GM12878 (cell line): ENCODE results near the gene SENP5. TPM values are rescaled to one million over a fixed set of nuclear protein-coding genes. Genes with fewer than 3 reads are reported as not detected.
"Not testable (repeated sequence)": the region's sequence is repeated elsewhere in the genome, so short reads cannot be mapped to it uniquely, and the experiment has no call there.

Experiments used
- ATAC-seq: fragments of 200-7000 bp; cut with Tn5 transposase; 3 replicates; pipeline ENCODE4 v1.9.1; 2020; ENCODE audit warnings: mild to moderate bottlenecking, moderate library complexity
- BruUV-seq: library from RNA; stranded (reverse); fragments of 400-500 nt; replicated peaks from 2 replicates; lab custom pipeline; 2021; lab: Mats Ljungman, UMichigan
- CTCF ChIA-PET: fragments of 300-600 bp; sonication (Branson Sonifier 250); formaldehyde crosslinking; extraction: SDS; loops from one replicate; lab custom pipeline; 2021; ENCODE audit warnings: inconsistent platforms; lab: Yijun Ruan, JAX
- POLR2A ChIA-PET: fragments of 350-600 bp; formaldehyde crosslinking; extraction: SDS; loops from one replicate; lab custom pipeline; 2021; ENCODE audit warnings: inconsistent platforms; lab: Charles Lee
- RAD21 ChIA-PET: fragments of 300-600 bp; sonication (Branson Sonifier 250); formaldehyde crosslinking; loops from one replicate; lab custom pipeline; 2023; ENCODE audit warnings: antibody characterized with exemption; ENCODE audit not compliant: unreplicated experiment; lab: Charles Lee
- SMC1A ChIA-PET: fragments of 300-600 bp; sonication (Branson Sonifier 250); formaldehyde crosslinking; loops from one replicate; lab custom pipeline; 2023; ENCODE audit not compliant: unreplicated experiment, uncharacterized antibody; lab: Charles Lee
- DNase-seq: peaks from one replicate; pipeline ENCODE4 v3.0.0-alpha.2; 2011; ENCODE audit warnings: low read depth, low spot score
- FAIRE-seq: peaks from 3 replicates; lab custom pipeline; 2011; peaks lifted over from hg19 to GRCh38; lab: Jason Lieb, UNC
- H2AFZ ChIP-seq: 2 replicates; pipeline ENCODE4 v1.6.0; 2011; ENCODE audit warnings: low read depth, low read length, control low read depth; ENCODE audit not compliant: control insufficient read depth
- H3K27ac ChIP-seq: 2 replicates; pipeline ENCODE4 v1.5.1; 2011; ENCODE audit warnings: control low read depth; ENCODE audit not compliant: control insufficient read depth, insufficient read depth
- H3K27me3 ChIP-seq, 2 experiments: replicated peaks in 1 of 2; 2 replicates each; pipeline versions ENCODE4 v1.6.0 to v1.6.1; 2011; ENCODE audit warnings: low read length in 1 of 2; ENCODE audit not compliant: control insufficient read depth in 2 of 2, insufficient read depth in 2 of 2
- H3K36me3 ChIP-seq, 2 experiments: 2 replicates each; pipeline ENCODE4 v1.5.1; 2011; ENCODE audit warnings: low read length in 1 of 2; ENCODE audit not compliant: control insufficient read depth in 2 of 2, insufficient read depth in 2 of 2
- H3K4me1 ChIP-seq: 2 replicates; pipeline ENCODE4 v1.6.1; 2011; ENCODE audit warnings: mild to moderate bottlenecking, low read length, moderate library complexity, mixed read lengths; ENCODE audit not compliant: control insufficient read depth, insufficient read depth
- H3K4me2 ChIP-seq: 2 replicates; pipeline ENCODE4 v1.6.0; 2011; ENCODE audit warnings: control low read depth; ENCODE audit not compliant: control insufficient read depth, insufficient read depth
- H3K4me3 ChIP-seq: fragments of 200-600 bp; sonication (generic); 2 replicates; pipeline ENCODE4 v1.5.1; 2016
- H3K79me2 ChIP-seq: 2 replicates; pipeline ENCODE4 v1.6.0; 2011; ENCODE audit warnings: low read length; ENCODE audit not compliant: control insufficient read depth, insufficient read depth
- H3K9ac ChIP-seq: 2 replicates; pipeline ENCODE4 v1.8.0; 2011; ENCODE audit warnings: low read length, control low read depth, mixed read lengths; ENCODE audit not compliant: control insufficient read depth, insufficient read depth
- H3K9me3 ChIP-seq: replicated peaks from 3 replicates; pipeline ENCODE4 v1.5.1; 2011; ENCODE audit warnings: mild to moderate bottlenecking, low read length; ENCODE audit not compliant: control insufficient read depth, insufficient read depth
- H4K20me1 ChIP-seq: 2 replicates; pipeline ENCODE4 v1.6.0; 2011; ENCODE audit not compliant: control insufficient read depth, insufficient read depth
- BHLHE40 ChIP-seq, 2 experiments: fragments of 450-650 bp in 1 of 2; IDR thresholded peaks; 2 replicates each; pipeline ENCODE4 v1.6.1; 2011 to 2017; ENCODE audit warnings: low read depth in 2 of 2, borderline replicate concordance in 1 of 2, improper control_type of control experiment in 1 of 2, low read length in 1 of 2, mild to moderate bottlenecking in 1 of 2
- CREB1 ChIP-seq: IDR thresholded peaks from 2 replicates; pipeline ENCODE4 v1.6.1; 2012; ENCODE audit warnings: low read depth, mild to moderate bottlenecking, inconsistent platforms
- CTCF ChIP-seq, 3 experiments: IDR thresholded peaks in 2 of 3; conservative IDR thresholded peaks in 1 of 3; 2 replicates each; pipeline ENCODE4 v1.5.1; 2011; ENCODE audit warnings: low read depth in 3 of 3, low read length in 3 of 3, mild to moderate bottlenecking in 3 of 3, control low read depth in 2 of 3, moderate library complexity in 2 of 3, inconsistent platforms in 1 of 3, mixed read lengths in 1 of 3; ENCODE audit not compliant: control insufficient read depth in 2 of 3, insufficient read depth in 1 of 3; ENCODE audit errors: extremely low read depth in 1 of 3
- ESRRA ChIP-seq: IDR thresholded peaks from 2 replicates; pipeline ENCODE4 v1.6.1; 2012; ENCODE audit warnings: mild to moderate bottlenecking, low read length, improper control_type of control experiment
- NFYA ChIP-seq: IDR thresholded peaks from 2 replicates; pipeline ENCODE4 v1.6.1; 2011; ENCODE audit warnings: low read depth, mild to moderate bottlenecking, low read length, improper control_type of control experiment, borderline replicate concordance
- RAD21 ChIP-seq: IDR thresholded peaks from 2 replicates; pipeline ENCODE4 v1.6.1; 2011; ENCODE audit warnings: mild to moderate bottlenecking, low read depth, low read length, moderate library complexity; ENCODE audit not compliant: insufficient read depth
- RB1 ChIP-seq: fragments of 450-650 bp; formaldehyde crosslinking; IDR thresholded peaks from 2 replicates; pipeline ENCODE4 v1.6.1; 2017; ENCODE audit warnings: mild to moderate bottlenecking, borderline replicate concordance
- RBBP5 ChIP-seq: fragments of 200-600 bp; sonication (generic); conservative IDR thresholded peaks from 2 replicates; pipeline ENCODE4 v1.6.1; 2016
- RCOR1 ChIP-seq: conservative IDR thresholded peaks from 2 replicates; pipeline ENCODE4 v1.6.1; 2012; ENCODE audit warnings: low read depth, low read length, improper control_type of control experiment
- SMARCA5 ChIP-seq: fragments of 450-650 bp; IDR thresholded peaks from 2 replicates; pipeline ENCODE4 v1.6.1; 2017; ENCODE audit warnings: mild to moderate bottlenecking
- SMC3 ChIP-seq: IDR thresholded peaks from 2 replicates; pipeline ENCODE4 v1.6.1; 2011; ENCODE audit warnings: low read length, improper control_type of control experiment, borderline replicate concordance
- STAT1 ChIP-seq: fragments of 450-650 bp; conservative IDR thresholded peaks from 2 replicates; pipeline ENCODE4 v1.6.1; 2014; ENCODE audit warnings: antibody characterized with exemption, mild to moderate bottlenecking
- TAF1 ChIP-seq: IDR thresholded peaks from 2 replicates; pipeline ENCODE4 v1.6.1; 2011; ENCODE audit warnings: mild to moderate bottlenecking, low read depth, low read length, borderline replicate concordance
- YY1 ChIP-seq: IDR thresholded peaks from 2 replicates; pipeline ENCODE4 v1.6.1; 2011; ENCODE audit warnings: low read depth, mild to moderate bottlenecking, low read length
- ZNF384 ChIP-seq: IDR thresholded peaks from 2 replicates; pipeline ENCODE4 v1.6.1; 2012; ENCODE audit warnings: low read depth, mild to moderate bottlenecking, low read length, improper control_type of control experiment, borderline replicate concordance
- ZSCAN29 ChIP-seq: fragments of 450-650 bp; IDR thresholded peaks from 2 replicates; pipeline ENCODE4 v1.6.1; 2017; ENCODE audit warnings: mild to moderate bottlenecking, moderate library complexity
- WGBS: methylation state at CpG from one replicate; pipeline ENCODE4 v1.1.6; 2016; ENCODE audit warnings: low lambda C conversion rate; ENCODE audit not compliant: insufficient replicate concordance, insufficient coverage; ENCODE audit errors: missing lambda C conversion rate; 5-methylcytosine and 5-hydroxymethylcytosine counted together
- in situ Hi-C: fragments of 300-500 bp; cut with MboI; formaldehyde crosslinking; loops from 9 replicates; pipeline ENCODE4 v1.14.3; 2018; ENCODE audit warnings: mixed read lengths
- intact Hi-C: fragments of 100-400 bp; cut with micrococcal nuclease; formaldehyde crosslinking; loops from one replicate; pipeline ENCODE4 v1.14.2; 2022; ENCODE audit not compliant: unreplicated experiment
- polyA plus RNA-seq, 11 experiments: library from polyadenylated mRNA; depleted of rRNA in 4 of 11; unstranded in 6 of 11; stranded (reverse) in 5 of 11; fragments of >200 nt; fragmentation: Nextera tagmentation in 4 of 11; fragmentation: Illumina TruSeq in 1 of 11; extraction: Ambion mirVana in 4 of 11; extraction: Trizol in 1 of 11; gene quantifications; 1 replicate in 1 of 11; 2 replicates in 10 of 11; pipeline versions ENCODE4 v1.2.1 to v1.2.3, GENCODE V29; 2011 to 2016; ENCODE audit warnings: inconsistent platforms in 2 of 11, missing spikeins in 2 of 11, low read depth in 1 of 11
- total RNA-seq, 4 experiments: library from RNA; depleted of rRNA in 3 of 4; stranded (reverse); fragments of >200 nt in 3 of 4; fragmentation: Illumina TruSeq in 1 of 4; extraction: Trizol in 1 of 4; gene quantifications; 2 replicates each; pipeline versions ENCODE4 v1.2.1 to v1.2.3, GENCODE V29; 2013 to 2021

SENP5 gene
- total and polyA plus RNA-seq, 10 of the 15 experiments (the other 5 are each of a cell fraction or from before 2014, with no cell fraction given): 6.4 to 28.4 (median 15.6) TPM

GRCh38 chr3:196837819-196838420 is 29.8 kb upstream of the SENP5 start:
- BruUV-seq: no TSS peak
- FAIRE-seq: peak; percentile 68
- Histone ChIP-seq H3K4me1 (no peaks in the 10 kb centered on the region), H4K20me1 (no peaks in the 10 kb centered on the region), H3K4me3 (no peak overlapping the region), H3K9me3 (no peaks in the 10 kb centered on the region), H2AFZ (peak overlapping the region; percentile 80), H3K36me3 (no peaks in the 10 kb centered on the region), H3K27ac (no peak overlapping the region), H3K27me3 (no peaks in the 10 kb centered on the region), H3K9ac (no peak overlapping the region), H3K79me2 (no peaks in the 10 kb centered on the region), H3K4me2 (no peak overlapping the region)
- intact Hi-C loops: loop anchor here (1.0 to 5.0 kb wide), 4 partner anchors 104 to 349 kb away; partner anchors contain the start of gene NCBP2
- SMC1A ChIA-PET: interaction anchor here (0.6 to 2.6 kb wide), 14 partner anchors 9 to 365 kb away, joined by 3 to 8 read pairs (median 3); partner anchors contain the start of genes NCBP2 and PIGZ
- ATAC-seq: peak; percentile 96
- in situ Hi-C loops: no loop called here
- POLR2A ChIA-PET: interaction anchor here (0.6 kb wide), 1 partner anchor 109 kb away, joined by 3 read pairs; no protein-coding TSS in a partner anchor
- WGBS: 0% methylated on average over 3 of the region's 3 CpGs
- DNase-seq: peak; percentile 20
- TF ChIP-seq RAD21 (peak; percentile 96), STAT1 (no peak), CTCF (IDR thresholded peaks at IDR 0.05 in 2 of 3, conservative IDR thresholded peaks at IDR 0.05 in 1 of 3; ENCODE audit: control insufficient read depth in 2 of 3, extremely low read depth in 1 of 3, insufficient read depth in 1 of 3, low read depth in 3 of 3, low read length in 3 of 3) (peak; percentile 89 to 97 (median 94)), RBBP5 (no peak), TAF1 (no peak), ZNF384 (no peak), CREB1 (0 out of 2 replicates have a peak, but pooled peaks have one; percentile 24), YY1 (peak; percentile 93), ZSCAN29 (no peak), SMARCA5 (peak; percentile 54; the same call in 1 of the 2 replicates), NFYA (no peak), ESRRA (no peak), BHLHE40 (IDR thresholded peaks at IDR 0.05; ENCODE audit: borderline replicate concordance in 1 of 2, low read depth in 2 of 2, low read length in 1 of 2) (0 out of 4 replicates have a peak, but pooled peaks of 1 of the 2 experiments have one; percentile 16), SMC3 (peak; percentile 87), RB1 (peak; percentile 44; the same call in 1 of the 2 replicates), RCOR1 (no peak)
- RAD21 ChIA-PET: interaction anchor here (0.6 to 2.9 kb wide), 10 partner anchors 30 to 384 kb away, joined by 3 to 30 read pairs (median 4); partner anchors contain the start of genes NCBP2, PIGZ and SENP5
- CTCF ChIA-PET: interaction anchor here (0.7 to 5.5 kb wide), 33 partner anchors 13 to 345 kb away, joined by 3 to 68 read pairs (median 3); partner anchors contain the start of genes MELTF, NCBP2, PIGZ and SENP5

- 49% methylated on average over 6 of the region's 6 CpGs for WGBS
- H3K27me3 ChIP-seq, H3K36me3 ChIP-seq, H3K79me2 ChIP-seq, DNase-seq, H3K27ac ChIP-seq, H3K4me2 ChIP-seq, H3K4me3 ChIP-seq, ATAC-seq, H3K4me1 ChIP-seq, H3K9ac ChIP-seq, in situ Hi-C loops, SMC1A ChIA-PET, H3K9me3 ChIP-seq, FAIRE-seq, H4K20me1 ChIP-seq, BruUV-seq, H2AFZ ChIP-seq: not testable (repeated sequence)
- POLR2A ChIA-PET: interaction anchor here (0.6 kb wide), 1 partner anchor 108 kb away, joined by 3 read pairs; no protein-coding TSS in a partner anchor
- RAD21 ChIA-PET: interaction anchor here (0.6 to 0.9 kb wide), 2 partner anchors 102 to 347 kb away, joined by 3 read pairs; no protein-coding TSS in a partner anchor
- CTCF ChIA-PET: interaction anchor here (3.2 to 5.5 kb wide), 2 partner anchors 101 to 131 kb away, joined by 39 to 68 read pairs; partner anchors contain the start of genes NCBP2 and PIGZ
- intact Hi-C loops: loop anchor here (5.0 kb wide), 3 partner anchors 103 to 348 kb away; partner anchors contain the start of gene NCBP2
Measured at GRCh38 chr3:196839351-196839750, 28.4 kb upstream of the SENP5 start.
